H1 (cell line): ENCODE measurements around the gene SAMM50. TPM values are rescaled to one million over a fixed set of nuclear protein-coding genes. Genes with fewer than 3 reads are reported as not detected.
A peak's percentile ranks its signal among the peaks of the same experiment; 100 is the strongest.

ENCODE experiments used
- CTCF ChIA-PET: fragments of 300-600 bp; sonication (Branson Sonifier 250); formaldehyde crosslinking; loops from one replicate; lab custom pipeline; 2021; ENCODE audit not compliant: partially characterized antibody; lab: Charles Lee
- POLR2A ChIA-PET: fragments of 300-600 bp; sonication (Branson Sonifier 250); formaldehyde crosslinking; loops from one replicate; lab custom pipeline; 2021; ENCODE audit warnings: inconsistent platforms; ENCODE audit not compliant: partially characterized antibody; lab: Charles Lee
- DNase-seq, 2 experiments: peaks; one replicate each; pipeline versions ENCODE4 v3.0.0 to v3.0.0-alpha.2; 2010 to 2022; ENCODE audit warnings: low spot score in 2 of 2, low read depth in 1 of 2, mixed read lengths in 1 of 2
- FAIRE-seq: peaks from 2 replicates; lab custom pipeline; 2011; peaks lifted over from hg19 to GRCh38; lab: Jason Lieb, UNC
- H2AFZ ChIP-seq: 2 replicates; pipeline ENCODE4 v1.8.1; 2012; ENCODE audit warnings: low read length, inconsistent platforms
- H2AK5ac ChIP-seq: 2 replicates; pipeline ENCODE4 v1.6.1; 2013; ENCODE audit warnings: low read depth, low read length
- H2BK120ac ChIP-seq: replicated peaks from 2 replicates; pipeline ENCODE3; 2013; ENCODE audit warnings: low read depth, low read length, inconsistent platforms
- H2BK12ac ChIP-seq: 2 replicates; pipeline ENCODE4 v1.6.1; 2013; ENCODE audit warnings: low read depth, low read length
- H2BK15ac ChIP-seq: 2 replicates; pipeline ENCODE4 v1.6.1; 2013; ENCODE audit warnings: low read length
- H2BK20ac ChIP-seq: 2 replicates; pipeline ENCODE4 v1.6.1; 2013; ENCODE audit warnings: low read length
- H2BK5ac ChIP-seq: 2 replicates; pipeline ENCODE4 v1.6.1; 2013; ENCODE audit warnings: low read depth, low read length
- H3K14ac ChIP-seq: 2 replicates; pipeline ENCODE4 v1.6.1; 2013; ENCODE audit warnings: inconsistent platforms; ENCODE audit not compliant: insufficient read length
- H3K18ac ChIP-seq: 2 replicates; pipeline ENCODE4 v1.6.1; 2013; ENCODE audit warnings: low read length; ENCODE audit errors: extremely low read depth
- H3K23ac ChIP-seq: 2 replicates; pipeline ENCODE4 v1.6.1; 2013; ENCODE audit warnings: inconsistent platforms; ENCODE audit not compliant: insufficient read length
- H3K23me2 ChIP-seq: 2 replicates; pipeline ENCODE4 v1.6.1; 2013; ENCODE audit warnings: low read depth, low read length
- H3K27ac ChIP-seq: 2 replicates; pipeline ENCODE4 v1.6.1; 2011; ENCODE audit warnings: low read depth, low read length, inconsistent platforms
- H3K27me3 ChIP-seq, 4 experiments: replicated peaks in 1 of 4; 1 replicate in 1 of 4; 2 replicates in 3 of 4; pipeline versions ENCODE4 v1.6.1 to v1.8.1; 2011 to 2013; ENCODE audit warnings: low read length in 3 of 4, mild to moderate bottlenecking in 3 of 4, inconsistent platforms in 2 of 4, mixed read lengths in 2 of 4, moderate library complexity in 1 of 4; ENCODE audit not compliant: control insufficient read depth in 3 of 4, insufficient read depth in 3 of 4; ENCODE audit errors: extremely low read depth in 1 of 4
- H3K36me3 ChIP-seq, 4 experiments: 2 replicates each; pipeline versions ENCODE4 v1.6.1 to v1.8.1; 2011 to 2013; ENCODE audit warnings: mild to moderate bottlenecking in 4 of 4, low read length in 3 of 4, moderate library complexity in 2 of 4, control low read depth in 1 of 4, inconsistent platforms in 1 of 4; ENCODE audit not compliant: insufficient read depth in 4 of 4, control insufficient read depth in 2 of 4
- H3K4ac ChIP-seq: replicated peaks from 2 replicates; pipeline ENCODE3; 2013; ENCODE audit warnings: low read length, low read depth, mixed read lengths, inconsistent platforms; ENCODE audit not compliant: insufficient read length
- H3K4me1 ChIP-seq, 4 experiments: replicated peaks in 1 of 4; 1 replicate in 1 of 4; 2 replicates in 3 of 4; pipeline versions ENCODE4 v1.6.1 to v1.8.1; 2011 to 2013; ENCODE audit warnings: low read length in 3 of 4, inconsistent platforms in 2 of 4, mixed read lengths in 1 of 4; ENCODE audit not compliant: insufficient read depth in 4 of 4, control insufficient read depth in 3 of 4
- H3K4me2 ChIP-seq, 2 experiments: 2 replicates each; pipeline versions ENCODE4 v1.6.1 to v1.8.1; 2011 to 2013; ENCODE audit warnings: low read depth in 2 of 2, low read length in 2 of 2, control low read depth in 1 of 2, inconsistent platforms in 1 of 2, mild to moderate bottlenecking in 1 of 2; ENCODE audit not compliant: insufficient read depth in 1 of 2
- H3K4me3 ChIP-seq, 4 experiments: fragments of 200-600, 300-600 bp in 1 of 4; sonication (generic), shearing (Covaris generic), sonication (Bioruptor Twin) in 1 of 4; 2 replicates each; pipeline versions ENCODE4 v1.5.1 to v1.8.1; 2011 to 2016; ENCODE audit warnings: low read length in 4 of 4, low read depth in 3 of 4, control low read depth in 2 of 4, inconsistent platforms in 2 of 4, mild to moderate bottlenecking in 2 of 4, mixed read lengths in 1 of 4, moderate library complexity in 1 of 4; ENCODE audit not compliant: insufficient read depth in 2 of 4; ENCODE audit errors: extremely low read depth in 1 of 4
- H3K56ac ChIP-seq: replicated peaks from 2 replicates; pipeline ENCODE3; 2013; ENCODE audit warnings: low read depth, mild to moderate bottlenecking, mixed read lengths, low read length, inconsistent platforms; ENCODE audit not compliant: insufficient read length
- H3K79me1 ChIP-seq: 2 replicates; pipeline ENCODE4 v1.6.1; 2013; ENCODE audit warnings: low read depth, low read length, control low read depth
- H3K79me2 ChIP-seq, 2 experiments: 2 replicates each; pipeline versions ENCODE4 v1.6.1 to v1.8.1; 2012 to 2013; ENCODE audit warnings: low read length in 2 of 2, mild to moderate bottlenecking in 2 of 2, inconsistent platforms in 1 of 2; ENCODE audit not compliant: insufficient read depth in 2 of 2, control insufficient read depth in 1 of 2
- H3K9ac ChIP-seq, 4 experiments: replicated peaks in 1 of 4; 1 replicate in 1 of 4; 2 replicates in 3 of 4; pipeline versions ENCODE4 v1.6.1 to v1.8.1; 2011 to 2013; ENCODE audit warnings: low read depth in 3 of 4, low read length in 3 of 4, control low read depth in 2 of 4, mild to moderate bottlenecking in 2 of 4, moderate library complexity in 2 of 4, inconsistent platforms in 1 of 4; ENCODE audit errors: extremely low read depth in 1 of 4
- H3K9me3 ChIP-seq, 2 experiments: 2 replicates each; pipeline versions ENCODE4 v1.6.1 to v1.8.1; 2012 to 2013; ENCODE audit warnings: mild to moderate bottlenecking in 2 of 2, moderate library complexity in 2 of 2, control low read depth in 1 of 2, inconsistent platforms in 1 of 2, low read depth in 1 of 2, low read length in 1 of 2, mixed read lengths in 1 of 2; ENCODE audit not compliant: insufficient read depth in 2 of 2
- H4K20me1 ChIP-seq, 2 experiments: replicated peaks in 1 of 2; 2 replicates each; pipeline versions ENCODE3 to v1.8.1; 2011 to 2013; ENCODE audit warnings: inconsistent platforms in 2 of 2, low read length in 2 of 2, mild to moderate bottlenecking in 1 of 2; ENCODE audit not compliant: insufficient read depth in 2 of 2, control insufficient read depth in 1 of 2
- H4K5ac ChIP-seq: 2 replicates; pipeline ENCODE4 v1.6.1; 2013; ENCODE audit warnings: low read length, low read depth, mixed read lengths, inconsistent platforms; ENCODE audit not compliant: insufficient read length
- H4K8ac ChIP-seq: 2 replicates; pipeline ENCODE4 v1.8.0; 2013; ENCODE audit warnings: mild to moderate bottlenecking, moderate library complexity, low read length, inconsistent platforms; ENCODE audit not compliant: insufficient read depth; ENCODE audit errors: extremely low read depth
- H4K91ac ChIP-seq: replicated peaks from 2 replicates; pipeline ENCODE3; 2013; ENCODE audit warnings: low read length, mixed read lengths, inconsistent platforms; ENCODE audit not compliant: insufficient read length
- CREB1 ChIP-seq: IDR thresholded peaks from 2 replicates; pipeline ENCODE4 v1.6.1; 2012; ENCODE audit warnings: inconsistent platforms
- GABPA ChIP-seq: IDR thresholded peaks from 2 replicates; pipeline ENCODE4 v1.6.1; 2011; ENCODE audit warnings: mild to moderate bottlenecking, low read length, moderate library complexity, borderline replicate concordance; ENCODE audit not compliant: insufficient read depth
- MAFK ChIP-seq: IDR thresholded peaks from 2 replicates; pipeline ENCODE4 v1.6.1; 2012; ENCODE audit warnings: low read depth, mild to moderate bottlenecking, improper control_type of control experiment, low read length
- POLR2A ChIP-seq, 2 experiments: IDR thresholded peaks; 1 replicate in 1 of 2; 2 replicates in 1 of 2; pipeline ENCODE4 v1.6.1; 2011; ENCODE audit warnings: low read depth in 2 of 2, low read length in 2 of 2, mild to moderate bottlenecking in 2 of 2; ENCODE audit errors: control extremely low read depth in 1 of 2
- RAD21 ChIP-seq, 2 experiments: IDR thresholded peaks in 1 of 2; conservative IDR thresholded peaks in 1 of 2; 2 replicates each; pipeline ENCODE4 v1.6.1; 2011; ENCODE audit warnings: low read depth in 2 of 2, low read length in 2 of 2, improper control_type of control experiment in 1 of 2, inconsistent platforms in 1 of 2, mild to moderate bottlenecking in 1 of 2, moderate library complexity in 1 of 2
- WGBS, 2 experiments: shearing (Covaris generic) in 1 of 2; methylation state at CpG; one replicate each; pipeline versions ENCODE4 v1.1.6 to v1.1.7; 2013 to 2015; ENCODE audit warnings: low lambda C conversion rate in 2 of 2, mixed read lengths in 2 of 2, inconsistent platforms in 1 of 2, low coverage in 1 of 2, missing lambda C conversion rate in 1 of 2; ENCODE audit not compliant: insufficient replicate concordance in 2 of 2, insufficient coverage in 1 of 2, insufficient read length in 1 of 2; ENCODE audit errors: extremely low coverage in 1 of 2, missing lambda C conversion rate in 1 of 2; 5-methylcytosine and 5-hydroxymethylcytosine counted together
- polyA plus RNA-seq, 7 experiments: library from polyadenylated mRNA; depleted of rRNA in 3 of 7; stranded (reverse) in 5 of 7; unstranded in 2 of 7; fragments of >200 nt in 5 of 7; fragments of 200-250 nt in 2 of 7; gene quantifications; 1 replicate in 5 of 7; 2 replicates in 1 of 7; 4 replicates in 1 of 7; pipeline versions ENCODE4 v1.2.1 to v1.2.3, GENCODE V29; 2011 to 2013; ENCODE audit warnings: missing spikeins in 2 of 7, mixed read lengths in 2 of 7
- total RNA-seq: library from RNA; stranded (reverse); fragmentation: NEBNext Ultra II Directional; extraction: Animal tissue kit (Norgen Biotek cat#: 25700); gene quantifications from 2 replicates; pipeline ENCODE4 v1.2.1, GENCODE V29; 2021
- TF ChIP-seq, protein P1 (sequence below): IDR thresholded peaks from 2 replicates; pipeline ENCODE4 v1.6.1; 2011; ENCODE audit warnings: low read depth, mild to moderate bottlenecking, low read length; ENCODE audit not compliant: insufficient read depth
- TF ChIP-seq, protein P2 (sequence below), 3 experiments: IDR thresholded peaks; 1 replicate in 2 of 3; 2 replicates in 1 of 3; pipeline versions ENCODE4 v1.5.1 to v1.6.1; 2011; ENCODE audit warnings: low read length in 3 of 3, mild to moderate bottlenecking in 3 of 3, inconsistent platforms in 2 of 3, low read depth in 1 of 3, moderate library complexity in 1 of 3; ENCODE audit not compliant: insufficient read depth in 1 of 3; ENCODE audit errors: control extremely low read depth in 1 of 3

The SAMM50 gene
- total and polyA plus RNA-seq, 2 of the 8 experiments (the other 6 are each of a cell fraction or from before 2014, with no cell fraction given) = 45.4 to 70.3 TPM

DNA sequence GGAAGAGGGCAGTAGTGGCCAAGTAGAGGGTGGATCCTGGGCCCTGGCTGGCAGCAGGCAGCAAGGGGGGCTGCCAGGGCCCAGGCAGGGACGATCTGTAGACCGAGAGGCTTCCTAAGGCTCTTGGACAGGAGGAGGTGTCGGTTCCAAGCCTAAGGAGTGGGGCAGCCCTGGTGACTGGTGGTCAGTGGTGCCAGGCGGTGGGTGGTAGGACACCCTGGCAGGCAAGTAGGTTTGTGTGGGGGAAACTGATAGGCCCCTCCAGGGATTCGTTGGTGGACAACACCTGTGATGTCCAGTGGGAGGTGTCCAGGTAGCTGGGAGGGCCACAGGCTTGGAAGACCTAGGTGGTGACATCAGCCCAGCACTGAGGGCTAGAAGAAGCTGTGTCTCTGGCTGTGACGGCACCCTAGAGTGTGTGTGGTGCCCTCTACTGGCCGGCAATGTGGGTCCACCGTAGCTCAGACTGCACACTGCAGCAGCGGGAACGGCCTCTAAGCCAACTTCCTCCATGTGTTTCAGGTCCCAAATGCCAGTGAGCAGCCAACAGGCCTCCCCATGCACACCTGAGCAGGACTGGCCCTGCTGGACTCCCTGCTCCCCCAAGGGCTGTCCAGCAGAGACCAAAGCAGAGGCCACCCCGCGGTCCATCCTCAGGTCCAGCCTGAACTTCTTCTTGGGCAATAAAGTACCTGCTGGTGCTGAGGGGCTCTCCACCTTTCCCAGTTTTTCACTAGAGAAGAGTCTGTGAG, 9.4 kb upstream of the SAMM50 start:
- DNase-seq = peak in 1 of 2 experiments; percentile 83

More for the DNA sequence above, 9.4 kb upstream of the SAMM50 start:
- Histone ChIP-seq H4K8ac (no peak overlapping the region), H3K27ac (no peak overlapping the region), H3K56ac (no peak overlapping the region), H2BK20ac (no peak overlapping the region), H2BK15ac (no peak overlapping the region), H3K9ac (no peak overlapping the region), H3K23ac (no peak overlapping the region), H4K20me1 (peaks cover 4 to 13% of the 10 kb centered on the region in 2 experiments), H3K23me2 (no peaks in the 10 kb centered on the region), H2BK12ac (no peak overlapping the region), H3K27me3 (no peaks in the 10 kb centered on the region), H3K9me3 (no peaks in the 10 kb centered on the region), H3K4ac (no peak overlapping the region), H3K4me2 (no peak overlapping the region), H3K14ac (no peak overlapping the region), H2AK5ac (no peak overlapping the region), H3K18ac (no peak overlapping the region), H3K4me1 (no peaks in the 10 kb centered on the region), H4K5ac (no peak overlapping the region)
- no peak for FAIRE-seq
- ChIA-PET CTCF (interaction anchor here (0.7 to 3.4 kb wide), 37 partner anchors 9 to 436 kb away, joined by 3 to 32 read pairs (median 4); partner anchors contain the start of genes PNPLA3 and SAMM50), POLR2A (interaction anchor here (0.6 to 1.4 kb wide), 7 partner anchors 9 to 656 kb away, joined by 3 to 5 read pairs (median 4); partner anchors contain the start of genes PNPLA3 and SAMM50)
- TF ChIP-seq POLR2A (IDR thresholded peaks at IDR 0.05; ENCODE audit: control extremely low read depth in 1 of 2, low read depth in 2 of 2, low read length in 2 of 2) = no peak
- TF ChIP-seq GABPA = 0 out of 2 replicates have a peak, but pooled peaks have one; percentile 40
- peak; percentile 42 to 62; a peak in 3 of 4 replicates for TF ChIP-seq RAD21 (IDR thresholded peaks at IDR 0.05 in 1 of 2, conservative IDR thresholded peaks at IDR 0.05 in 1 of 2; ENCODE audit: low read depth in 2 of 2, low read length in 2 of 2)
- TF ChIP-seq CREB1 = 0 out of 2 replicates have a peak, but pooled peaks have one; percentile 48
- TF ChIP-seq MAFK = no peak
- TF ChIP-seq, protein P1, sequence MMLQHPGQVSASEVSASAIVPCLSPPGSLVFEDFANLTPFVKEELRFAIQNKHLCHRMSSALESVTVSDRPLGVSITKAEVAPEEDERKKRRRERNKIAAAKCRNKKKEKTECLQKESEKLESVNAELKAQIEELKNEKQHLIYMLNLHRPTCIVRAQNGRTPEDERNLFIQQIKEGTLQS = no peak
- TF ChIP-seq, protein P2, sequence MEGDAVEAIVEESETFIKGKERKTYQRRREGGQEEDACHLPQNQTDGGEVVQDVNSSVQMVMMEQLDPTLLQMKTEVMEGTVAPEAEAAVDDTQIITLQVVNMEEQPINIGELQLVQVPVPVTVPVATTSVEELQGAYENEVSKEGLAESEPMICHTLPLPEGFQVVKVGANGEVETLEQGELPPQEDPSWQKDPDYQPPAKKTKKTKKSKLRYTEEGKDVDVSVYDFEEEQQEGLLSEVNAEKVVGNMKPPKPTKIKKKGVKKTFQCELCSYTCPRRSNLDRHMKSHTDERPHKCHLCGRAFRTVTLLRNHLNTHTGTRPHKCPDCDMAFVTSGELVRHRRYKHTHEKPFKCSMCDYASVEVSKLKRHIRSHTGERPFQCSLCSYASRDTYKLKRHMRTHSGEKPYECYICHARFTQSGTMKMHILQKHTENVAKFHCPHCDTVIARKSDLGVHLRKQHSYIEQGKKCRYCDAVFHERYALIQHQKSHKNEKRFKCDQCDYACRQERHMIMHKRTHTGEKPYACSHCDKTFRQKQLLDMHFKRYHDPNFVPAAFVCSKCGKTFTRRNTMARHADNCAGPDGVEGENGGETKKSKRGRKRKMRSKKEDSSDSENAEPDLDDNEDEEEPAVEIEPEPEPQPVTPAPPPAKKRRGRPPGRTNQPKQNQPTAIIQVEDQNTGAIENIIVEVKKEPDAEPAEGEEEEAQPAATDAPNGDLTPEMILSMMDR (IDR thresholded peaks at IDR 0.05; ENCODE audit: control extremely low read depth in 1 of 3, insufficient read depth in 1 of 3, low read depth in 1 of 3, low read length in 3 of 3) = peak; percentile 82 to 97 (median 94)
- TF ChIP-seq, all 59 proteins: peak for 4
- Histone ChIP-seq H3K79me1 (no peaks in the 10 kb centered on the region), H2BK120ac (no peak overlapping the region), H4K91ac (no peak overlapping the region), H3K79me2 (no peaks in the 10 kb centered on the region), H3K4me3 (no peak overlapping the region), H2AFZ (no peak overlapping the region), H2BK5ac (no peak overlapping the region), H3K36me3 (peaks cover 14 to 33% (median 21%) of the 10 kb centered on the region in 4 experiments; a peak in 6 of 8 replicates)
- 82% methylated on average over 12 of the region's 12 CpGs; no CpG with 5 or more reads in 1 of the 2 experiments for WGBS, 2 experiments
